Kidney capillary endothelial cell (primary cell): ENCODE data around the gene IL1A.
A peak's percentile ranks its signal among the peaks of the same experiment; 100 is the strongest.
"Not testable (repeated sequence)": the region's sequence is repeated elsewhere in the genome, so short reads cannot be mapped to it uniquely, and the experiment has no call there.

Source experiments
- DNase-seq: peaks from one replicate; pipeline ENCODE4 v3.0.0-alpha.2; 2018; ENCODE audit warnings: low spot score

Gene IL1A

GRCh38 chr2:112784199-112785189 is at the start of gene IL1A:
IL1A (minus strand) TSS chr2:112784493; CDS start chr2:112783770, 723 bp downstream.
- peak; percentile 78 for DNase-seq

GRCh38 chr2:112833976-112834375 is 49.7 kb upstream of the IL1A start:
- DNase-seq = no peak

GRCh38 chr2:112833639-112833931 is 49.3 kb upstream of the IL1A start:
- not testable (repeated sequence) for DNase-seq

- no peak for DNase-seq
Observed at GRCh38 chr2:112832841-112833638, 48.7 kb upstream of the IL1A start.

GRCh38 chr2:112831946-112832840 is 47.9 kb upstream of the IL1A start:
- no peak for DNase-seq

- DNase-seq = no peak
Observed at GRCh38 chr2:112831513-112831845, 47.2 kb upstream of the IL1A start.

- no peak for DNase-seq
Observed at GRCh38 chr2:112830682-112831512, 46.6 kb upstream of the IL1A start.

GRCh38 chr2:112829961-112830681 is 45.8 kb upstream of the IL1A start:
- no peak for DNase-seq

GRCh38 chr2:112829101-112829960 is 45.0 kb upstream of the IL1A start:
- no peak for DNase-seq

GRCh38 chr2:112828251-112828691 is 44.0 kb upstream of the IL1A start:
- no peak for DNase-seq

GRCh38 chr2:112827604-112828185 is 43.4 kb upstream of the IL1A start:
- DNase-seq = no peak

- no peak for DNase-seq
Observed at GRCh38 chr2:112827009-112827408, 42.7 kb upstream of the IL1A start.

- no peak for DNase-seq
Observed at GRCh38 chr2:112825706-112826105, 41.4 kb upstream of the IL1A start.

GRCh38 chr2:112824694-112825085 is 40.4 kb upstream of the IL1A start:
- no peak for DNase-seq

GRCh38 chr2:112821682-112822081 is 37.4 kb upstream of the IL1A start:
- no peak for DNase-seq

GRCh38 chr2:112821142-112821541 is 36.8 kb upstream of the IL1A start:
- DNase-seq = no peak

- no peak for DNase-seq
Observed at GRCh38 chr2:112820343-112820742, 36.0 kb upstream of the IL1A start.

- no peak for DNase-seq
Observed at GRCh38 chr2:112819081-112819480, 34.8 kb upstream of the IL1A start.
